Stimulated activated memory B cell treated with anti-CD40 and anti-IgM and Interleukin-4, amounts not matched to agents 10 μg/mL and 1 μg/mL and 100 μg/mL, for 72 hours (primary cell): Measurements from ENCODE around the gene SAMD1.

Experiments used
- ATAC-seq: fragments of 150-1000 bp; cut with Tn5 transposase; 2 replicates; pipeline ENCODE4 v1.10.0; 2021
- H3K27ac Mint-ChIP-seq: one replicate; pipeline ENCODE4 v1.8.0; 2022; ENCODE audit warnings: mild to moderate bottlenecking, mixed read lengths
- H3K27me3 Mint-ChIP-seq: one replicate; pipeline ENCODE4 v1.8.0; 2022; ENCODE audit warnings: mixed read lengths
- H3K36me3 Mint-ChIP-seq: one replicate; pipeline ENCODE4 v1.8.0; 2022; ENCODE audit warnings: mixed read lengths
- H3K4me1 Mint-ChIP-seq: one replicate; pipeline ENCODE4 v1.8.0; 2022; ENCODE audit warnings: mixed read lengths
- H3K4me3 Mint-ChIP-seq: one replicate; pipeline ENCODE4 v1.8.0; 2022; ENCODE audit warnings: mild to moderate bottlenecking, moderate library complexity, mixed read lengths
- H3K9me3 Mint-ChIP-seq: one replicate; pipeline ENCODE4 v1.8.0; 2022; ENCODE audit warnings: mixed read lengths

Gene SAMD1

GRCh38 chr19:14116918-14117578 lies 26.5 kb upstream of the SAMD1 start:
- peaks cover 47% of the 10 kb centered on the region for H3K4me1 Mint-ChIP-seq
- H3K36me3 Mint-ChIP-seq: no peaks in the 10 kb centered on the region
- peak; percentile 26 for ATAC-seq
- H3K9me3 Mint-ChIP-seq: no peaks in the 10 kb centered on the region
- H3K27ac Mint-ChIP-seq: peak overlapping the region; percentile 80
- H3K4me3 Mint-ChIP-seq: peak overlapping the region; percentile 91
- no peaks in the 10 kb centered on the region for H3K27me3 Mint-ChIP-seq

- Mint-ChIP-seq H3K27ac (peak overlapping the region; percentile 80), H3K4me3 (peak overlapping the region; percentile 91), H3K27me3 (no peaks in the 10 kb centered on the region)
These were observed 26.0 kb upstream of the SAMD1 start for GRCh38 chr19:14116525-14116917.

GRCh38 chr19:14115756-14116155 lies 25.2 kb upstream of the SAMD1 start:
- Mint-ChIP-seq H3K4me3 (peak overlapping the region; percentile 91), H3K27ac (no peak overlapping the region)

More at GRCh38 chr19:14116525-14116917, 26.0 kb upstream of the SAMD1 start:
- no peak for ATAC-seq
- H3K4me1 Mint-ChIP-seq: peaks cover 47% of the 10 kb centered on the region
- H3K9me3 Mint-ChIP-seq: no peaks in the 10 kb centered on the region
- H3K36me3 Mint-ChIP-seq: no peaks in the 10 kb centered on the region

GRCh38 chr19:14114854-14115253 lies 24.3 kb upstream of the SAMD1 start:
- Mint-ChIP-seq H3K4me1 (peaks cover 47% of the 10 kb centered on the region), H3K36me3 (no peaks in the 10 kb centered on the region)
- ATAC-seq: no peak

More at GRCh38 chr19:14115756-14116155, 25.2 kb upstream of the SAMD1 start:
- Mint-ChIP-seq H3K36me3 (no peaks in the 10 kb centered on the region), H3K27me3 (no peaks in the 10 kb centered on the region), H3K9me3 (no peaks in the 10 kb centered on the region), H3K4me1 (peaks cover 47% of the 10 kb centered on the region)
- ATAC-seq: no peak

GRCh38 chr19:14114439-14114838 lies 23.9 kb upstream of the SAMD1 start:
- H3K27me3 Mint-ChIP-seq: no peaks in the 10 kb centered on the region
- H3K9me3 Mint-ChIP-seq: no peaks in the 10 kb centered on the region
- no peak overlapping the region for H3K4me3 Mint-ChIP-seq
- H3K36me3 Mint-ChIP-seq: no peaks in the 10 kb centered on the region
- no peak for ATAC-seq
- no peak overlapping the region for H3K27ac Mint-ChIP-seq
- H3K4me1 Mint-ChIP-seq: peaks cover 47% of the 10 kb centered on the region

More at GRCh38 chr19:14114854-14115253, 24.3 kb upstream of the SAMD1 start:
- Mint-ChIP-seq H3K27me3 (no peaks in the 10 kb centered on the region), H3K9me3 (no peaks in the 10 kb centered on the region), H3K27ac (no peak overlapping the region), H3K4me3 (no peak overlapping the region)

- no peaks in the 10 kb centered on the region for H3K36me3 Mint-ChIP-seq
- ATAC-seq: no peak
- no peak overlapping the region for H3K4me3 Mint-ChIP-seq
- H3K27ac Mint-ChIP-seq: no peak overlapping the region
- no peaks in the 10 kb centered on the region for H3K9me3 Mint-ChIP-seq
- peaks cover 43% of the 10 kb centered on the region for H3K4me1 Mint-ChIP-seq
- no peaks in the 10 kb centered on the region for H3K27me3 Mint-ChIP-seq
These were observed 23.3 kb upstream of the SAMD1 start for GRCh38 chr19:14113762-14114414.

GRCh38 chr19:14112809-14113385 lies 22.3 kb upstream of the SAMD1 start:
- Mint-ChIP-seq H3K27ac (no peak overlapping the region), H3K27me3 (no peaks in the 10 kb centered on the region), H3K4me3 (no peak overlapping the region), H3K4me1 (peaks cover 36% of the 10 kb centered on the region), H3K9me3 (no peaks in the 10 kb centered on the region), H3K36me3 (no peaks in the 10 kb centered on the region)
- ATAC-seq: no peak

- H3K36me3 Mint-ChIP-seq: peaks cover 1% of the 10 kb centered on the region
- H3K27me3 Mint-ChIP-seq: no peaks in the 10 kb centered on the region
- no peak overlapping the region for H3K27ac Mint-ChIP-seq
- no peak for ATAC-seq
- H3K9me3 Mint-ChIP-seq: no peaks in the 10 kb centered on the region
- no peak overlapping the region for H3K4me3 Mint-ChIP-seq
- peaks cover 36% of the 10 kb centered on the region for H3K4me1 Mint-ChIP-seq
These were observed 21.7 kb upstream of the SAMD1 start for GRCh38 chr19:14112051-14112808.

GRCh38 chr19:14111486-14111885 lies 20.9 kb upstream of the SAMD1 start:
- no peak for ATAC-seq
- H3K4me1 Mint-ChIP-seq: peaks cover 29% of the 10 kb centered on the region
- H3K9me3 Mint-ChIP-seq: no peaks in the 10 kb centered on the region
- H3K4me3 Mint-ChIP-seq: no peak overlapping the region
- no peaks in the 10 kb centered on the region for H3K27me3 Mint-ChIP-seq
- peaks cover 9% of the 10 kb centered on the region for H3K36me3 Mint-ChIP-seq
- H3K27ac Mint-ChIP-seq: peak overlapping the region; percentile 27

GRCh38 chr19:14110650-14111049 lies 20.1 kb upstream of the SAMD1 start:
- Mint-ChIP-seq H3K9me3 (no peaks in the 10 kb centered on the region), H3K27ac (peak overlapping the region; percentile 27), H3K36me3 (peaks cover 10% of the 10 kb centered on the region), H3K27me3 (no peaks in the 10 kb centered on the region), H3K4me1 (peaks cover 21% of the 10 kb centered on the region), H3K4me3 (no peak overlapping the region)
- ATAC-seq: no peak

GRCh38 chr19:14107581-14108461 lies 17.3 kb upstream of the SAMD1 start:
- H3K9me3 Mint-ChIP-seq: no peaks in the 10 kb centered on the region
- peaks cover 10% of the 10 kb centered on the region for H3K36me3 Mint-ChIP-seq
- no peak overlapping the region for H3K27ac Mint-ChIP-seq

GRCh38 chr19:14106840-14107239 lies 16.3 kb upstream of the SAMD1 start:
- Mint-ChIP-seq H3K4me1 (no peaks in the 10 kb centered on the region), H3K36me3 (peaks cover 10% of the 10 kb centered on the region), H3K27ac (no peak overlapping the region), H3K4me3 (no peak overlapping the region), H3K27me3 (no peaks in the 10 kb centered on the region), H3K9me3 (no peaks in the 10 kb centered on the region)
- ATAC-seq: peak; percentile 58

More at GRCh38 chr19:14107581-14108461, 17.3 kb upstream of the SAMD1 start:
- Mint-ChIP-seq H3K4me1 (no peaks in the 10 kb centered on the region), H3K4me3 (no peak overlapping the region), H3K27me3 (no peaks in the 10 kb centered on the region)
- no peak for ATAC-seq

GRCh38 chr19:14105680-14106079 lies 15.1 kb upstream of the SAMD1 start:
- ATAC-seq: no peak
- Mint-ChIP-seq H3K27ac (no peak overlapping the region), H3K27me3 (no peaks in the 10 kb centered on the region), H3K4me1 (no peaks in the 10 kb centered on the region), H3K4me3 (no peak overlapping the region), H3K9me3 (no peaks in the 10 kb centered on the region), H3K36me3 (peaks cover 13% of the 10 kb centered on the region)

GRCh38 chr19:14103310-14103709 lies 12.8 kb upstream of the SAMD1 start:
- H3K4me1 Mint-ChIP-seq: no peaks in the 10 kb centered on the region
- ATAC-seq: no peak

More at GRCh38 chr19:14103310-14103709, 12.8 kb upstream of the SAMD1 start:
- Mint-ChIP-seq H3K9me3 (no peaks in the 10 kb centered on the region), H3K27me3 (no peaks in the 10 kb centered on the region), H3K27ac (no peak overlapping the region), H3K4me3 (no peak overlapping the region), H3K36me3 (peaks cover 16% of the 10 kb centered on the region)
